IMR-90 (cell line): ENCODE data around the gene NOD1. TPM values are rescaled to one million over a fixed set of nuclear protein-coding genes. Genes with fewer than 3 reads are reported as not detected.

ENCODE experiments used
- ATAC-seq: fragments of 200-7000 bp; cut with Tn5 transposase; 2 replicates; pipeline ENCODE4 v1.9.1; 2020; ENCODE audit warnings: low read depth, mild to moderate bottlenecking, moderate library complexity
- BruUV-seq: library from RNA; stranded (reverse); fragments of 400-500 nt; replicated peaks from 2 replicates; lab custom pipeline; 2021; lab: Mats Ljungman, UMichigan
- CTCF ChIA-PET: fragments of 300-600 bp; formaldehyde crosslinking; extraction: SDS; loops from one replicate; lab custom pipeline; 2021; ENCODE audit warnings: antibody characterized with exemption; lab: Yijun Ruan, JAX
- POLR2A ChIA-PET: fragments of 300-600 bp; sonication (Branson Sonifier 250); formaldehyde crosslinking; loops from one replicate; lab custom pipeline; 2022; ENCODE audit warnings: antibody characterized with exemption; ENCODE audit not compliant: unreplicated experiment; lab: Charles Lee
- DNase-seq: peaks from one replicate; pipeline ENCODE4 v3.0.0; 2013
- H2AFZ ChIP-seq: replicated peaks from 2 replicates; pipeline ENCODE3; 2013; ENCODE audit warnings: low read length, mild to moderate bottlenecking; ENCODE audit not compliant: poor library complexity
- H2AK5ac ChIP-seq: 2 replicates; pipeline ENCODE4 v1.6.1; 2013; ENCODE audit warnings: low read depth, low read length, inconsistent platforms
- H2AK9ac ChIP-seq: replicated peaks from 2 replicates; pipeline ENCODE3; 2013; ENCODE audit warnings: mild to moderate bottlenecking, low read depth, low read length, moderate library complexity; ENCODE audit not compliant: poor library complexity
- H2BK120ac ChIP-seq: 2 replicates; pipeline ENCODE4 v1.6.1; 2013; ENCODE audit warnings: low read depth, low read length, inconsistent platforms
- H2BK15ac ChIP-seq: 3 replicates; pipeline ENCODE4 v1.6.1; 2013; ENCODE audit warnings: low read depth, low read length, inconsistent platforms
- H2BK20ac ChIP-seq: 2 replicates; pipeline ENCODE4 v1.6.1; 2013; ENCODE audit warnings: low read depth, mild to moderate bottlenecking, inconsistent platforms, low read length, moderate library complexity
- H2BK5ac ChIP-seq: 2 replicates; pipeline ENCODE4 v1.6.1; 2013; ENCODE audit warnings: mild to moderate bottlenecking, low read depth, low read length, inconsistent platforms; ENCODE audit not compliant: poor library complexity, severe bottlenecking
- H3K14ac ChIP-seq: replicated peaks from 2 replicates; pipeline ENCODE4 v1.6.1; 2013; ENCODE audit warnings: low read depth, low read length, inconsistent platforms
- H3K18ac ChIP-seq: 2 replicates; pipeline ENCODE4 v1.6.1; 2013; ENCODE audit warnings: low read depth, low read length, control low read depth
- H3K23ac ChIP-seq: 2 replicates; pipeline ENCODE4 v1.6.1; 2013; ENCODE audit warnings: low read depth, low read length, inconsistent platforms
- H3K27ac ChIP-seq: 2 replicates; pipeline ENCODE4 v1.5.1; 2013; ENCODE audit warnings: mild to moderate bottlenecking, control low read depth, low read length; ENCODE audit not compliant: insufficient read depth
- H3K27me3 ChIP-seq: 2 replicates; pipeline ENCODE4 v1.6.1; 2013; ENCODE audit warnings: low read length; ENCODE audit not compliant: control insufficient read depth, insufficient read depth
- H3K36me3 ChIP-seq: 2 replicates; pipeline ENCODE4 v1.6.1; 2013; ENCODE audit warnings: low read length, mixed read lengths; ENCODE audit not compliant: control insufficient read depth, insufficient read depth
- H3K4ac ChIP-seq: 2 replicates; pipeline ENCODE4 v1.6.1; 2013; ENCODE audit warnings: low read depth, low read length, inconsistent platforms
- H3K4me1 ChIP-seq: 2 replicates; pipeline ENCODE4 v1.6.1; 2013; ENCODE audit warnings: low read length, mixed read lengths; ENCODE audit not compliant: control insufficient read depth, insufficient read depth
- H3K4me2 ChIP-seq: 2 replicates; pipeline ENCODE4 v1.6.1; 2013; ENCODE audit warnings: low read depth, mild to moderate bottlenecking, control low read depth, low read length, moderate library complexity
- H3K4me3 ChIP-seq: 2 replicates; pipeline ENCODE4 v1.5.1; 2013; ENCODE audit warnings: low read depth, mild to moderate bottlenecking, control low read depth, low read length, moderate library complexity; ENCODE audit not compliant: insufficient read depth
- H3K56ac ChIP-seq: 2 replicates; pipeline ENCODE4 v1.6.1; 2013; ENCODE audit warnings: low read length, inconsistent platforms; ENCODE audit not compliant: insufficient read depth; ENCODE audit errors: extremely low read depth
- H3K79me1 ChIP-seq, 2 experiments: 2 replicates each; pipeline ENCODE4 v1.6.1; 2013; ENCODE audit warnings: low read length in 2 of 2, inconsistent platforms in 1 of 2, low read depth in 1 of 2
- H3K9ac ChIP-seq: 2 replicates; pipeline ENCODE4 v1.6.1; 2013; ENCODE audit warnings: low read depth, low read length, control low read depth
- H3K9me1 ChIP-seq: 2 replicates; pipeline ENCODE4 v1.6.1; 2013; ENCODE audit warnings: low read length, inconsistent platforms; ENCODE audit not compliant: insufficient read depth
- H3K9me3 ChIP-seq: 2 replicates; pipeline ENCODE4 v1.6.1; 2013; ENCODE audit warnings: low read length; ENCODE audit not compliant: control insufficient read depth, insufficient read depth
- H4K20me1 ChIP-seq: 2 replicates; pipeline ENCODE4 v1.6.1; 2013; ENCODE audit warnings: low read length, inconsistent platforms; ENCODE audit not compliant: insufficient read depth
- H4K5ac ChIP-seq: 2 replicates; pipeline ENCODE4 v1.6.1; 2013; ENCODE audit warnings: mild to moderate bottlenecking, low read depth, low read length, control low read depth
- H4K8ac ChIP-seq, 2 experiments: 2 replicates each; pipeline ENCODE4 v1.6.1; 2013; ENCODE audit warnings: low read depth in 2 of 2, low read length in 2 of 2, control low read depth in 1 of 2, inconsistent platforms in 1 of 2
- H4K91ac ChIP-seq: 2 replicates; pipeline ENCODE4 v1.6.1; 2013; ENCODE audit warnings: low read depth, low read length, inconsistent platforms; ENCODE audit not compliant: insufficient read depth
- CHD1 ChIP-seq: IDR thresholded peaks from 2 replicates; pipeline ENCODE4 v1.6.1; 2012; ENCODE audit warnings: low read depth, low read length, improper control_type of control experiment
- FOS ChIP-seq: fragments of 150-350 bp; IDR thresholded peaks from 2 replicates; pipeline ENCODE4 v1.6.1; 2016; ENCODE audit warnings: low read depth, low read length
- MAFK ChIP-seq: IDR thresholded peaks from 2 replicates; pipeline ENCODE4 v1.6.1; 2012; ENCODE audit warnings: low read depth, low read length, improper control_type of control experiment
- WGBS, 2 experiments: methylation state at CpG; one replicate each; pipeline versions ENCODE4 v1.1.5 to v1.1.7; 2013; ENCODE audit warnings: missing lambda C conversion rate in 2 of 2; ENCODE audit not compliant: insufficient read length in 1 of 2; ENCODE audit errors: extremely low coverage in 2 of 2; 5-methylcytosine and 5-hydroxymethylcytosine counted together
- dilution Hi-C: fragments of 300-500 bp; cut with HindIII; formaldehyde crosslinking; loops from one replicate; pipeline ENCODE4 v1.14.3; 2018; ENCODE audit warnings: low sequenced_read_pairs; ENCODE audit not compliant: unreplicated experiment
- in situ Hi-C: fragments of 300-500 bp; cut with MboI; formaldehyde crosslinking; loops from 3 replicates; pipeline ENCODE4 v1.14.3; 2019; ENCODE audit warnings: low sequenced_read_pairs, inconsistent platforms, mixed read lengths
- intact Hi-C: fragments of 100-400 bp; cut with micrococcal nuclease; formaldehyde crosslinking; loops from 2 replicates; pipeline ENCODE4 v1.10.0; 2022
- polyA plus RNA-seq, 3 experiments: library from polyadenylated mRNA; depleted of rRNA; stranded (reverse); fragments of >200 nt; gene quantifications; 2 replicates each; pipeline ENCODE4 v1.2.3, GENCODE V29; 2012; ENCODE audit warnings: low replicate concordance in 1 of 3
- total RNA-seq: library from RNA; depleted of rRNA; stranded (reverse); fragments of >200 nt; gene quantifications from 2 replicates; pipeline ENCODE4 v1.2.3, GENCODE V29; 2012

The NOD1 gene
- total and polyA plus RNA-seq, 2 of the 4 experiments (the other 2 are of a cell fraction), result 1.8 to 3.0 TPM

GRCh38 chr7:30502470-30503251, 24.1 kb upstream of the NOD1 start (continued):
- TF ChIP-seq FOS, result no peak

DNA sequence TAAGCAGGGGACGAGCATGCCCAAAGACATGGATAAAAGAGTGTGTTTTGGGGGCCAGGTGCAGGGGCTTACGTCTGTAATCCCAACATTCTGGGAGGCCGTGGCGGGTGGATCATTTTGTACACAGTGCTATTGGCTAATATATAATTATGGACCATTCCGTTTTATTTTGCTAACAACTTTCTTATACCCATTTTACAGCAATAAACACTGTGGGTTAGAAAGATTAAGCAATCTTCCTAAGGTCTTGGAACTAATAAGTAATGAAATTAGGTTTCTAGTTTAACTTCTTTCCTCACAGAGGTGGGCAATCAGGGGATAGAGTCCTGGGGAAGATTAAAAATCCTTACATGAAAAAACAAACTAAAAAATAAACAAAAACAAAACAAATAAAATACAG, 22.7 kb upstream of the NOD1 start:
- Histone ChIP-seq H3K79me1 (peaks cover 18 to 37% of the 10 kb centered on the region in 2 experiments), H2BK15ac (no peak overlapping the region), H2BK5ac (no peak overlapping the region), H3K27ac (no peak overlapping the region), H3K56ac (no peak overlapping the region), H3K9me3 (no peaks in the 10 kb centered on the region), H4K20me1 (no peaks in the 10 kb centered on the region), H2BK120ac (no peak overlapping the region), H3K4me2 (no peak overlapping the region), H4K5ac (no peak overlapping the region), H2AFZ (no peak overlapping the region), H3K14ac (no peak overlapping the region), H3K4ac (no peak overlapping the region), H4K91ac (no peak overlapping the region), H2AK5ac (no peak overlapping the region), H3K9me1 (peaks cover 12% of the 10 kb centered on the region), H3K36me3 (peaks cover 4% of the 10 kb centered on the region), H2AK9ac (no peak overlapping the region), H3K23ac (no peak overlapping the region), H2BK20ac (no peak overlapping the region), H3K4me1 (peaks cover 7% of the 10 kb centered on the region; the same call in 1 of the 2 replicates), H3K27me3 (no peaks in the 10 kb centered on the region), H3K18ac (no peak overlapping the region), H4K8ac (no peak overlapping the region), H3K9ac (no peak overlapping the region), H3K4me3 (no peak overlapping the region)
- in situ Hi-C loops, result no loop called here
- intact Hi-C loops, result loop anchor here (10.0 kb wide), 1 partner anchor 226 kb away; no protein-coding TSS in a partner anchor
- TF ChIP-seq MAFK (no peak), CHD1 (no peak)
- BruUV-seq, result no TSS peak
- ATAC-seq, result no peak
- ChIA-PET CTCF (no interaction called here), POLR2A (interaction anchor here (0.5 kb wide), 1 partner anchor 42 kb away, joined by 6 read pairs; no protein-coding TSS in a partner anchor)
- dilution Hi-C loops, result no loop called here
- no CpG with 5 or more reads among the region's 5 CpGs for WGBS, 2 experiments
- DNase-seq, result no peak
